Esophagus squamous epithelium (tissue), 5 donors: Measurements from ENCODE around the gene PDIK1L. TPM values are rescaled to one million over a fixed set of nuclear protein-coding genes. Genes with fewer than 3 reads are reported as not detected.
"Not testable (repeated sequence)": the region's sequence is repeated elsewhere in the genome, so short reads cannot be mapped to it uniquely, and the experiment has no call there.

ENCODE experiments used
- DNase-seq: peaks from one replicate; lab custom pipeline; 2025; lab: John Stamatoyannopoulos, UW
- H3K27ac ChIP-seq, 4 donors: fragments of 200-600 bp; sonication (generic); one replicate each; pipeline ENCODE4 v1.5.1; 2016 to 2019; ENCODE audit warnings: mild to moderate bottlenecking in 1 of 4
- H3K27me3 ChIP-seq, 4 donors: fragments of 200-600 bp; sonication (generic); 1 replicate in 3 of 4; 2 replicates in 1 of 4; pipeline versions ENCODE4 v1.5.1 to v1.6.0; 2017 to 2021; ENCODE audit warnings: antibody characterized with exemption in 1 of 4
- H3K36me3 ChIP-seq, 3 donors: fragments of 200-600 bp; sonication (generic); one replicate each; pipeline ENCODE4 v1.5.1; 2016 to 2019
- H3K4me1 ChIP-seq, 3 donors: fragments of 200-600 bp; sonication (generic); one replicate each; pipeline ENCODE4 v1.5.1; 2017 to 2019
- H3K4me3 ChIP-seq, 4 donors: fragments of 200-600 bp; sonication (generic); 1 replicate in 3 of 4; 2 replicates in 1 of 4; pipeline ENCODE4 v1.5.1; 2016 to 2019; ENCODE audit warnings: mild to moderate bottlenecking in 2 of 4, moderate library complexity in 1 of 4
- H3K9me3 ChIP-seq, 3 donors: fragments of 200-600 bp; sonication (generic); one replicate each; pipeline ENCODE4 v1.5.1; 2016 to 2019
- CTCF ChIP-seq, 6 experiments: fragments of 450-650 bp in 4 of 6; fragments of 200-600 bp in 2 of 6; sonication (generic) in 2 of 6; IDR thresholded peaks; one replicate each; pipeline ENCODE4 v1.5.1; 2016 to 2019; ENCODE audit warnings: antibody characterized with exemption in 6 of 6, mild to moderate bottlenecking in 4 of 6, moderate library complexity in 4 of 6
- POLR2A ChIP-seq, 4 donors: fragments of 450-650 bp; IDR thresholded peaks; one replicate each; pipeline ENCODE4 v1.6.1; 2017; ENCODE audit warnings: antibody characterized with exemption in 4 of 4, mild to moderate bottlenecking in 4 of 4, moderate library complexity in 3 of 4
- WGBS, 2 donors: methylation state at CpG; one replicate each; pipeline ENCODE4 v1.1.5; 2018; 5-methylcytosine and 5-hydroxymethylcytosine counted together
- intact Hi-C: fragments of 100-400 bp; cut with DNase I; formaldehyde crosslinking; loops from one replicate; pipeline ENCODE4 v1.15.0; 2022
- total RNA-seq, 4 donors: library from RNA; depleted of rRNA; stranded (reverse); fragments of >200 nt; gene quantifications; one replicate each; pipeline ENCODE4 v1.1.0, GENCODE V29; 2016
- donor health status: DM: yes; HTN: yes; CAD: no.

PDIK1L gene
- total RNA-seq, 4 donors from 2014 or later = 5.6 to 14.0 (median 8.3) TPM

- Histone ChIP-seq H3K36me3 (no peaks in the 10 kb centered on the region), H3K4me1 (peaks cover 6 to 30% (median 10%) of the 10 kb centered on the region in 3 donors), H3K9me3 (no peaks in the 10 kb centered on the region), H3K27me3 (peaks cover 0 to 26% (median 0%) of the 10 kb centered on the region in 4 donors), H3K4me3 (no peak overlapping the region), H3K27ac (peak overlapping the region; percentile 3 to 55 (median 22))
- TF ChIP-seq CTCF (IDR thresholded peaks at IDR 0.05) (no peak), POLR2A (IDR thresholded peaks at IDR 0.05) (no peak)
- WGBS, 2 donors = 30 to 47% methylated on average over 5 to 9 of the region's 17 CpGs
- no peak for DNase-seq
- intact Hi-C loops = no loop called here
Measured at GRCh38 chr1:26094677-26095383, 16.8 kb upstream of the PDIK1L start.

- WGBS, 2 donors = 68 to 69% methylated on average over 2 of the region's 2 CpGs
- Histone ChIP-seq H3K36me3 (no peaks in the 10 kb centered on the region), H3K27me3 (peaks cover 0 to 20% (median 0%) of the 10 kb centered on the region in 4 donors), H3K4me3 (no peak overlapping the region), H3K4me1 (peaks cover 6 to 30% (median 10%) of the 10 kb centered on the region in 3 donors), H3K9me3 (no peaks in the 10 kb centered on the region), H3K27ac (no peak overlapping the region)
- TF ChIP-seq POLR2A (IDR thresholded peaks at IDR 0.05) = no peak
- TF ChIP-seq CTCF (IDR thresholded peaks at IDR 0.05) = no peak
- intact Hi-C loops = no loop called here
- DNase-seq = no peak
Measured at GRCh38 chr1:26096471-26096870, 15.2 kb upstream of the PDIK1L start.

GRCh38 chr1:26097696-26098095 is 13.9 kb upstream of the PDIK1L start:
- peaks cover 6 to 26% (median 10%) of the 10 kb centered on the region in 3 donors for H3K4me1 ChIP-seq
- intact Hi-C loops = no loop called here
- H3K36me3 ChIP-seq = no peaks in the 10 kb centered on the region
- DNase-seq = no peak
- no peaks in the 10 kb centered on the region for H3K9me3 ChIP-seq
- TF ChIP-seq CTCF (IDR thresholded peaks at IDR 0.05) (no peak), POLR2A (IDR thresholded peaks at IDR 0.05) (no peak)
- no peak overlapping the region for H3K27ac ChIP-seq
- peaks cover 0 to 9% (median 0%) of the 10 kb centered on the region in 4 donors for H3K27me3 ChIP-seq
- no peak overlapping the region for H3K4me3 ChIP-seq

- Histone ChIP-seq H3K9me3 (no peaks in the 10 kb centered on the region), H3K4me3 (no peak overlapping the region), H3K27me3 (peaks cover 0 to 11% (median 0%) of the 10 kb centered on the region in 4 donors), H3K4me1 (peaks cover 6 to 17% (median 6%) of the 10 kb centered on the region in 3 donors), H3K27ac (no peak overlapping the region), H3K36me3 (no peaks in the 10 kb centered on the region)
- TF ChIP-seq POLR2A (IDR thresholded peaks at IDR 0.05) (no peak), CTCF (IDR thresholded peaks at IDR 0.05) (no peak)
- no peak for DNase-seq
- WGBS, 2 donors = 96 to 97% methylated on average over 3 to 4 of the region's 4 CpGs
- intact Hi-C loops = no loop called here
Measured at GRCh38 chr1:26098602-26099001, 13.0 kb upstream of the PDIK1L start.

GRCh38 chr1:26099780-26100179 is 11.8 kb upstream of the PDIK1L start:
- Histone ChIP-seq H3K27me3 (peaks cover 0 to 6% (median 0%) of the 10 kb centered on the region in 4 donors), H3K9me3 (no peaks in the 10 kb centered on the region), H3K27ac (no peak overlapping the region), H3K36me3 (no peaks in the 10 kb centered on the region), H3K4me3 (no peak overlapping the region), H3K4me1 (peaks cover 0 to 7% (median 4%) of the 10 kb centered on the region in 3 donors)
- intact Hi-C loops = no loop called here
- WGBS, 2 donors = 91% methylated on average over 3 of the region's 3 CpGs
- no peak for DNase-seq
- TF ChIP-seq POLR2A (IDR thresholded peaks at IDR 0.05) = no peak
- no peak for TF ChIP-seq CTCF (IDR thresholded peaks at IDR 0.05)

GRCh38 chr1:26100204-26100603 is 11.4 kb upstream of the PDIK1L start:
- intact Hi-C loops, DNase-seq: not testable (repeated sequence)
- WGBS, 2 donors = 78 to 80% methylated on average over 8 to 9 of the region's 10 CpGs

More at GRCh38 chr1:26100204-26100603, 11.4 kb upstream of the PDIK1L start:
- H3K27me3 ChIP-seq, H3K36me3 ChIP-seq, H3K27ac ChIP-seq, H3K9me3 ChIP-seq, H3K4me1 ChIP-seq, H3K4me3 ChIP-seq: not testable (repeated sequence)
